ENCODE results near the gene NIPSNAP3A.

NIPSNAP3A gene

DNA sequence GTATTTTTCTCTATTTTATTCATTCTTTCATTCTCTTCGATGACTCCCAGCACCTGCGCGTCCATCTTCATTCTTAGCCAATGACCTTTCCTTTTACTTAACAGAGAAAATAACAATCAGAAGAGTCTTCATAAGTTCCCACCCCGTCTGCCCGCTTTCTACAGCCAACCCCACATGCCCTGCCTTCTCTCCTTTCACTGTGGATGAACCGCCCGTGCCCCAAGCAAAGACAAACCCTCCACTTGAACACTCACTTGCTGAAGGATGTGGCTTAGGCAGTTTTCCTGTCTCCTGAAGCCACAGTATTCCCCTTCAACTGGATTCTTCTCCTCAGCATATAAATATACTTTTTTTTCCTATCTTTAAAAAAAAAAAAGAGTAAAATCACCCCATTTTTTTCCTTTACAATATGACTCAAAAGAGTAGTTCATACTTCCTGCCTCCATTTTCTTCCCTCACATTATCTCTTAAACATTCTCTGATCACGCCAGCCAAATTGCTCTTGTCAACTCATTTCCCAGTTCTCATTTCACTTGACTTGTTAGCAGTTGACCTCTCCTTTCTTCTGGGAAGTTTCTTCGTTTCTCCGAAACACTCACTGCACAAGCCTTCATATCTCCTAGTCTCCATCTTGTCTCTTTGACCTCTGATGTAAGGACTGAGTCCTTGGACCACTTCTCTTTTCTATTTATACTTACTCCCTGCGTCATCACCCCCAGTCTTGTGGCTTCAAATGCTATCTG is 27.5 kb downstream of the NIPSNAP3A start:
- no peak for DNase-seq (ENCODE audit: low spot score)

DNA sequence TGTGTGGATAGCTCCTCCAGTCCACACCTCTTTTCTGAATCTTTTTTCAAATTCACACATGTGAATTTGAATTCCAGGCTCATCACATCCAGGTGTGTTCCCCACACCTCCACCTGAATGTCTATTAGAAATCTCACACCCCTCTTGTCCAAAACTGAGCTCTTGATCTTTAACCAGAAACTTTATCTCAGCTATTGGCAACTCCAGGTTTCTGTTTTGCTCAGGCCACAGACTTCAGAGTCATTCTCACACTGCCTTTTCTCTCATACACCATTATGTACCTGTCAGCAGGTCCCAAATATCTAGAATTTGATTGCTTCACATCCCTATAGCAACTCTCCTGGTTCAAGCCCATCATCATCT is 28.1 kb downstream of the NIPSNAP3A start:
- DNase-seq (ENCODE audit: low spot score) = no peak

DNA sequence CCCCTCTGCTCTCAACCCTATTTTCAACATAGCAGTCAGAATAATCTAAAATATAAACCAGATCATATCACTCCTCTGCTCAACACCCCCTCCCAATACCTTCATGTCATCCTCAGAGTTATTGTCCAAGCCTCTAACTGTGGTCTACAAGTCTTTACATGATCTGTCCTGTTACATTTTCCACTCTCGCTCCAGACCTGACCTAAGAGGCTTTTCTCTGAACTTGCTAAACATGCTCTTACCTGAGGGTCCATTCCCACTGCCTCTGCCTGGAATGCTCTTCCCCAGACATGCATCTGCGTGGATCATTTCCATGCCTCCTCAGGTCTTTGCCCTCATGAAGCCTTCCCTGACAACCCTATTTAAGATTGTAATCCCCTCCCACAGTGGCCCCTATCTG is 28.5 kb downstream of the NIPSNAP3A start:
- DNase-seq (ENCODE audit: low spot score) = no peak

DNA sequence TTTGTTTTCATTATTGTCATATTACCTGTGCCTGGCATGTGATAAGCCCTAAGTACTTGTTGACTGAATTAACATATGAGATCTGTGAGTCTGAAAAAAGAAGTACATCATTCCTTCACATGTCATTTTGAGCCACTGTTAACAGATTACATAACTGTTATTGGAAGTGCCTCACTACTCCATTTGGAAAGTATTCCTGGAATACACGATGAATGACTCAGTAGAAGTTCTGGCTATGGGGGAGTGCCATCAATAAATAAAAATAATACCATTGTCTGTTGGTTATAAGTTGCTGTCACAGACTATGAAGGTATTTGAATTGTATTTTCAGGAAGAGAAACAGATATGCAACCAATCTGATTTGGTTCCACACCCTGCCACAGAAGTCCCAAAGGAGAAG is 29.3 kb downstream of the NIPSNAP3A start:
- DNase-seq (ENCODE audit: low spot score) = no peak

DNA sequence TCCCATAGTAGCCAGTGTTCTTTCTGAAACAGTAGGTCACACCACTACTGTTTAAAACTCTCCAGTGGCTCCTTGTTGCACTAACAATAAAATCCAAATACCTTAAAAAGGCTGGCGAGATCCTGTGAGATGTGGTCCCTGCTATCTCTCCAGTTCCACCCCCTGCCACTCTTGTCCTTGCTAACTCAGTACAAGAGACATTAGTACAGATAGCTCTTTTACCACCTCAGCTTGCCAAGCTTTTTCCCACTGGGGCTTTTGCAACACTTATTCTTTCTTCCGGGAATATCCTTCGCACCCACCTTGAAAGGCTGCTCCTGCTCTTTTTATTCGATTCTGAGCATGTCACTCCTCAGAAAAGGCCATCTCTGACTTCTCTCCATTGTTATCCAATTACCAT is 31.3 kb downstream of the NIPSNAP3A start:
- no peak for DNase-seq (ENCODE audit: low spot score)

DNA sequence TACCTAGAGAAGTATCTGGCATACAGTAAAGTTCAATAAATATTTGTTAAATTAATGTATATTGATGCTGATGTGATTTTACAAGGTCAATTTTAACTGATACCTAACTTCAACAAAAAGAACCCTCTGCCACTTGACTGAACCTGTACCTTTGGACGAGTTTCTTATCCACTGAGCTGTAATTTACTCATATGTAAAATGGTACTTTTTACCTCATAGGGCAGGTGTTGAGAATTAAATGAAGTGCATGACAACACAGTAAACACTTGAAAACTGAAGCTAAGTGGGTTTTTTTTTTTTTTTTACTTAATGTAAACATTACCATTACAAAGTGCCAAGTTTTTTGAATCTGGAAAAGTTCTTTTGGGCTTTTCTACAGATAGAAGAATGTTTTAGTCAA is 31.9 kb downstream of the NIPSNAP3A start:
- no peak for DNase-seq (ENCODE audit: low spot score)

DNA sequence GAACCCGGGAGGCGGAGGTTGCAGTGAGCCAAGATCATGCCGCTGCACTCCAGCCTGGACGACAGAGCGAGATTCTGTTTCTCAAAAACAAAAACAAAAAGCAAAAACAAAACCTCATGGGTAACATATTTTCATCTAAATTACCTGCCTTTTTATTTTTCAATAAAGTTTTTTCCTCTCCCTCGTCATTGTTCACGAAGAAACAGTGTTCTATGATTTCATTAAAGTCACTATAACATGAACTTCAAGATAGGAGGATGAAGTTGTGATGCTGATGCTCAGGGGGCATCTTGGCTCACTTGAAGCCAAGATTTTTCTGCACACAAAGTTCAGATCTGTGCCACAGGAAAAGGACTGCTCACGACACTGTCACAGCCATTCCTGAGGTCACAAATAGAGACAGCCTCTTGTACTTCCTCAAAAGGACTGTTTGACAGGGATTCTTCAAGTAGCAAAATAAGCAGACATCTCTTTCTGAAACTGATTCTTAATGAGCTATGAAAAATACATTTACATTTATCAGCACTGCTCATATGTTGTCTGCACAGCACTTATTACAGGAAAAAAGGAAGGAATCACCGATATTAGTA is 32.6 kb downstream of the NIPSNAP3A start:
- no peak for DNase-seq (ENCODE audit: low spot score)

DNA sequence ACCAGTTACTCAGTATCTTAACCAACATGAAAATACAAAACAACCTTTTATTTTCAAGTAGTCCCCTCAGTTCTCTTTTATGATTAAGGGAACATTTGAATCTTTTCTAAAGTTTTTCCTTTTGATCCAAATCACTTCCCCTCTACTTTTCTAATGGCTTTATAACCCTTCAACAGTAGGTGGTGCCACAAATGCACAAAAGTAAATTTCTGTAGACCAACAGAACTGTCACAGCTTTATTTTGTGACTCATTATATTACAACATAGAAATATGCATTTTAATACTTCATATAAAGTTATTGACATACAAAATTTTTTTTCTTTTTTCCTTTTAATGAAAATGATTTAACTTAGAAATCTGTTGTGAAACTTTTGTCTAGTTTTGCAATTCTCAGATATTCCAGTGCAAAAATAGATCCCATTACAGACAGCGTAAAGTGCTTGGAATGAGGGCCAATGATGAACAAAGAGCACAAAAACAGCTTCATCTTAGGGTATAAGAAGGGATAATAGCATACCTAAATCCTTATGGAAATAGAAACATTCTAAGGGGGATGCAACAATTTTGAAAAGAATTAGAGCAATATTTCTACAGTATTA is 33.4 kb downstream of the NIPSNAP3A start:
- DNase-seq (ENCODE audit: low spot score) = peak; percentile 40

DNA sequence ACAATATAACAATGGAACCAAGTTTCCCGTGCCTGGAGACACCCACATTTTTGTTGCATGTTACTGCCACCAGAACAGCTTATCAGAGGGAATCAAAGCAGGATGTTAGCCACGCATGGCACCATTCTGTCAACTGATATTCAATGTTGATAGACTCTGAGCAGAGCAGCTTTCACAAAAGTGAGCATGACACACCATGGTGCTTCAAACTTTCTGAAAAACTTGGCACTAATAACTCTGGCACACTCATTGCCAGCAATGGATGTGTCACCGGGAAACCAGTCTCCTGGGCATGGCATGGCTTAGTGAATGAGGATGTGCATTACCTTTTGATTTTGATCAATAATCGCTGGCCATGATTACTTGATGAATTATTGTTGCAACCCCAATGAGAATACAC is 36.1 kb downstream of the NIPSNAP3A start:
- DNase-seq (ENCODE audit: low spot score) = no peak

DNA sequence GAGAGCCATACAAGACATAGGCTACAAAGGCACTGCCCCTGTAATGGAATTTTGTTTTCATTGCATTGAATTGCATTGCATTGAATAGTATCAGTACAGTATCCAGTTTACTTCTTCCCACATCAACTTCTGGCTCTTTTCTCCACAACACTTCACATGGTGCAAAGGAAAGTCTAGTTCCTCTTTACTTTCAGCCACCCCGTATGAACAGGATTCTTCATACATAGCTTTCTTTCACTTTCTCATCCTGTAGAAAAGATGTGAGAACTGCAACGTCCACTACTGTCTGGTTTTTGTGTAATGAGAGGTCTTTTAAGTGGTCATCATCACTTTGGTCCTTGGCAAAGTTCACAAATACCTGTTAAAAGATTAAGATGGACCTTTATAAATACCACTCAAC is 36.6 kb downstream of the NIPSNAP3A start:
- no peak for DNase-seq (ENCODE audit: low spot score)

DNA sequence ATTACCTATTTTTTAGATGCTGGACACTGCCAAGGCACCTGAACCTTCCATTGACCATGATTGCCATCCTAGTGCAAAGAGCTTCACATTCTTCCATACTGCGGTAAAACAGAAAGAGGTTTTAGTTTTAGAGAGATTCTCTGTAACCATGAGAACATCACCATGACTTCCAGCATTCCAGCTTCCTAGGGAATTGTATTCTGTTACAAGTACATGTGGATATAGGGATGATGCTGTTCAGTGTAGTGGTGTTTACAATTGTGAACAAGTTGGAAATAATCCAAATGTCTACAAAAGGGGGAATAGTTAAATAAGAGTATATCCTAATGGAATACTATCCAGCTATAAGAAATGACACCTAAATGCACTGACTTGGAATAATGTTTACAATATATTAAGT is 38.8 kb downstream of the NIPSNAP3A start:
- no peak for DNase-seq (ENCODE audit: low spot score)

DNA sequence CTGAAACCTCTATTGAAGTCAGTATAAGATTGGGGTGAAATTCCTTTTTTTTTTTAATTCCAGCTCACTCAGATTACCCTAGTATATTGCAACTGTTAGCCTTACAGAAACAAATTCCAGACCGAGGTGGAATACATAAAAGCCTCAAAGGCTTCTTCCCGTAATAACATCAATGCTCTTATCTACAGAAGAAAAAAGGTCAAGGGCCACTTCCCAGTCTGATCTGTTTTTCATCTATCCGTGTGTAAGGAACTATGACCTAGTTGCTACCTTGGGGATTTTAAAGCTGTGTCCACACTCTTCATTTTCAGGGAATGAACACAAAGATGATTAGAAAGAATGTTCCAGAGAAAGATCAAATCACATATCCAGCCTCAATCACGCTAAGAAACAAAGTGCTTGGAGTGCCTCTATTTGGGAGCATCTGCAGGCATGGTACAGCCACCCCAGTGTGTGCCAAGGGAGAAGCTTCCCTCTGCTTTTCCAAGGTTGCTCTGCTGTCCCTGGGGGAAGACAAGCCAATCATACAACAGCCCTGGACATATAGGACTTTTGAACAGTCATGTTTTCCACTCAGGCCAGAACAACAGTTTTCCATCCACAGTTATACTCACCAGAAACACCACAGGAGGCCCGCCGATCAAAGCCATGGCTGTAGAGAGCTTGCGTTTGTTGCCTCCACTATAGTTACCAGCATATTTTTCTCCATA is 40.0 kb downstream of the NIPSNAP3A start:
- DNase-seq (ENCODE audit: low spot score) = no peak

DNA sequence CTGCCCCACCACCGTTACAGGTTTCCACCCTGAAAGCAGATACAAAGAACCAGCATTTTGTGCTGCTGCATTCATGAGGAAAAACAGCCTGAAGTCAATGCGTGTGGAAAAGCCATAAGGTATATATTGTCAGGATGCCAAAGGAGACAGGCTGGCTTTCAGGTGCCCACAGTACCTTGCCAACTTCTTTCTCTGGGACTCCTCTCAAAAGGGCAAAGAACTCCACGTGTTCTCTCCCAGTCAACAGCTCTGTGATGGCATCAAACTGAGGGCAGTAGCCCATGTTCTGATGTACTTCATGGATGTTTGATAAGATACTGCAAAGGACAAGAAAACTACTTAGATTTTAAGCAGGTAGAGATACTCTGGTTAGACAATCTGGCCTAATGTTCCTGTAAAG is 40.8 kb downstream of the NIPSNAP3A start:
- no peak for DNase-seq (ENCODE audit: low spot score)

DNA sequence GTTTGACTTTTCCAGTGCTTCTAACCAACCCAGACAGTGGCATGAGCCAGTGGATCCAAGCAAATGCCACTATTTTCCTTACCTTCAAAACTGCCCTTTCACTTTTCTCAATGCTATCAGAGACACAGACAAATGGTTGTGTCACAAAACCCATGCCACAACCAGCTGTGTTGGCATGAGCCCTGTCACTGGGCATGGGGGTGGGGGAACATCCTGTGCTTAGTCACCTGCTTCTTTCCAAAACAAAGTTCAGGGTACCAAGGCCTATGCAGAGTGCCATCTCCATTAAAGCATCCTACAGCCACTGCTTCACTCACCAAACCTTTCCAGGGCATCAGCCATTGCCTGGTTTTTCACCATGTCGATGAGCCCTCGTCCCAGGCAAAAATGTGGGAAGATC is 46.6 kb downstream of the NIPSNAP3A start:
- no peak for DNase-seq (ENCODE audit: low spot score)

DNA sequence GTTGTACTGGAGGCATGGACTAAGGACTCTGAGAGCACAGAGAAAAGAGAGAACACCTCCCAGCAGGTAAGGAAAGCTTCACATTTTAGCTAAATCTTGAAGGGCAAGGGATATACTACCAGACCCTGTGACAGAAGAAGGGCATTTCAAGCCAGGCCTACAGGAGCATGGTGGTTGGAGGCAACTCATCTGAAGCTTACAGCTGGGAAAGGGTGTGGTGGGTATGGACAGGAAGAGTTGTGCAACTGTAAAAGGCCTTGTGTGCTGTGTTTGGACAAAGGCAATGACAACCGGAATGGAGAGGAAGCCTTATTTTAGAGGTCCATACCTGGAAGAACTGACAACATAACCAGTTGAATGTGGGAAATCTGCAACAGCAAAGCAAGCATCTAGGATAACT is 47.6 kb downstream of the NIPSNAP3A start:
- no peak for DNase-seq (ENCODE audit: low spot score)

DNA sequence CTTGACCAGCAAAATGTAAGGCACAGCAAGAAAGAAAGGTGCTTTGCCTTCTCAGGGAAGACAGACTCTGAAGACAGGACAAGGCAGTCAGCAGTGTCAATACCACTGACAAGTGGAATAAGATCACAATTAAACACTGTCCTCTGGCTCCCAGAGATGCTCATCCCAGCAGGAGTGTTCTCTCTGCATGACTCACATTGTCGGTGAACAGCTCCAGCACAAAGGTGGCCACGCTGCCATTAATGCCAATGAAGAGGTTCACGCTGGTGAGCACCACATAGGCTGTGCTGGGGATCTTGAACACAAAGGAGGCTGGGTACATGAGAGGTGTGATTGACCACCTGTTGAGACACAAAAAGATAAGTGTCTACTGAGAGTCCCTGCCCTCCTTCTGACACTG is 48.4 kb downstream of the NIPSNAP3A start:
- DNase-seq (ENCODE audit: low spot score) = no peak

DNA sequence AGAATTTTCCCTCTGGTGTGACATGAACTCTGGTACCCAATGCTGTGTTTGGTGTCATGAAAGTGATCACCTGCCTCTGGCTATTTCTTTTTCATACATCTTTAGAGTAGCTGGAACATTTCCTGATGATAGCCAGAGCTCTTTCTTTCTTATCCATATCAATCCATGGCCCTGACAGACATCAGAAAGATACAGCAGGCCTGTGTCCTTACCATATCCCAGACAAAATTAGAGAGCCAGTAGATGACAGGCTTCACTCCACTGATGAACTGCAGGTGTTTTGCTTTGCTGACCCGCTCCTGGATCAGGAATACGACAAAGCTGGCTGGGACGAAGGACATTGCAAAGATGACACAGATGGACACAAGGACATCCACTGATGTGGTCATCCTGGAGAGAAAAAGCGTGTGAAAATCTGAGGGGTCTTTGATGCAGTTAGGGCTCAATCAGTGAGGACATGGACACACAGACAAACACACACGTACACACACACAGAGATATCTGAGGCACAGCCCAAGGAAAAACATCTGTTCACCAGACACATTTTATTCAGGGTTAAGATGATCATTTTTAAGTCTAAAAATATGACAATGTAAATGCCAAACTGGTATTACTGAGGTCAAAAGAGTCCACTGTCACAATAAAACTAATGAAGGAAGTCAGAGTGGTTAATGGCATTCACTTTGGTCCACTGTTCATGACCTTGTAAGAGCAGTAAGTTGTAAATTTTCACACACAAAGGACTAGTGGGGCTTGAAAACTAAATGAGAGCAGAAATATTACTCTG is 50.9 kb downstream of the NIPSNAP3A start:
- no peak for DNase-seq (ENCODE audit: low spot score)

DNA sequence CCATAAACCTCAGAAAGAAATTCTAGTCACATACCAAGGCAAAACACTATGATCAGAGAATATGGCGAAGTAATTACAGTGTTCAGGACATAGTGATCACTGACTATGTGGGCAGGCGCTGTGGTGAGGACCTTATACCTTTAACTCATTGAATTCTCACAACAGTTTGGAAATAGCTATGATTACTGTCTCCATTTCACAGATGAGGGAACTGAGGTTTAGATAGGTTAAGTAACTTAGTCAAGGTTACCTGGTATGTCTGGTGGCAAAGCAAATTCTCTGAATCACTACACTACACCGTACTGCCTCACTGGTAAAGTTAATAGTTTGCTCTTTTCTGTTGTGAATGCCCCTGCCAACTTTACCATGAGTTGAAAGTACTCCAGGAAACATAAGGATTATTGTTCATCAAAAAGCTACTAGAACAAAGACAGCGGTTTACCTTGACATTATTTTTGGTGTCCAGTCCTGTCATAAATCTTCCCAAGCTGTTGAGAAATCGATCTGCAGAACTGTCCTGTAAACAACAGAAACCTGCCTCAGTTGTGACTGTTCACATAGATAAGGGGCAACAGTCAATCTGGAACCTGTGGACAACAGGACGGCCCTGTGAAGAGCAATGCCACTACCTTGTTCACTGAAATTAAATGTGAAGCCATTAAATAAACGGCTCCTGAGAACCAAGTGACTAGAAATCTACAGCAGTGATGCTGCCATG is 52.7 kb downstream of the NIPSNAP3A start:
- DNase-seq (ENCODE audit: low spot score) = no peak

DNA sequence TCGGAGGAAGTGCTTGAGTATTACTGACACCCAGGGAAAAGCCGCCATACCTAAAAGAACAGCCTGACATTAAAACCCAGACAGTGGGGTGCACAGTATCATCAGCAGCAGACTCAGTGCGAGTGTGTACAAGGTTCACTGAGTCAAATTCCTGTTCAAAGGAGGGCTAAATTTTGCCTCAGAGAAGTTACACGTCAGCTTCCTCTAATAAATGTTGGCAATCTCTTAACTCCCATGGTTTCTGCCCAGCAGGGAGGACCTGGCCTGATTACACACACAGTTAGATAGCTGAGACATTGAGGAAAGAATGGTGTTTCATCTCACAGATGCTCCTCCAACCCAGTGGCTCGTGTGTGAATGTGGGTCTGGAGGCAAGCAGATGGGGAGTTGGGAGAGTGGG is 54.6 kb downstream of the NIPSNAP3A start:
- DNase-seq (ENCODE audit: low spot score) = no peak

DNA sequence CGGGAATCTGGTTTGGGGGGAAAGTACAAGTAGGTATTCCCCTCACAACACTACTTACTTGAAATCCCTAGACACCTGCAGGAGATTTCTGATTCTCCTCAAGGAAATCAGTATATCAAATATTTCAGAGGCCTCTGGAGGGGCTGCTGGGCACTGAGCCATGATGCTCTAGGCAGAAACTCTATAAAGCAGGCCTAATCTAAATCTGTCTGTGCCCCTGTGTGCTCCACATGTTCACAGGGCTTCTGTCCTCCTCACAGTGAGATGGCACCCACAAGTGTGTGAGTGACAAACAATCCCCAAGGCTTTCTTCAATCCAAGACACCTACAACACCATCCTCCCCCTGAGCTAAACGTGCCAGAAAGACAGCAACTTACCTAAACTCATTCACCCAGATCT is 55.4 kb downstream of the NIPSNAP3A start:
- DNase-seq (ENCODE audit: low spot score) = no peak

DNA sequence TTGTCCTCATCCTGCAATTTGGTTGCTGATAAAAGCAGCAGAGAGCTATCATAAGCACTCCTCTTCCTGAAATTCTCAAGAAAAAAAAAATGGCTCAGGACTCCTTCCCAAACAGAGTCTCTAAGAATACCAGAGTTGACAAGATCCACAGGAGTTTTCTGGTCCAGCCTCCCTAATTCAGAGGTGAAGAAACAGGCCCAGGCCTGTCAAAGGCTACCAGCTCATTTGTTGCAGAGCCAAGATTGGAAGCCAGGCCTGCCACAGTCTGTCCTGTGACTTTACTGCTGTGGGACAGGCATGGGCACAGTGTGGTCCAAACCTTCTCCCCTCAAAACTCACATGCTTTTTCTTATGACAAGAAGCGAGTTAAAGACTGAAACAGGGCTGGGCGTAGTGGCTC is 58.0 kb downstream of the NIPSNAP3A start:
- no peak for DNase-seq (ENCODE audit: low spot score)

Data from COLO829 (cell line).